VCaP (cell line): Measurements from ENCODE around the gene SORCS1.

ENCODE experiments used
- H3K27ac ChIP-seq: fragments of 450-650 bp; 2 replicates; pipeline ENCODE4 v1.5.1; 2017
- TF ChIP-seq, protein P1 (sequence below): fragments of 450-650 bp; conservative IDR thresholded peaks from 2 replicates; pipeline ENCODE4 v1.5.1; 2017; ENCODE audit warnings: mild to moderate bottlenecking, moderate library complexity

The SORCS1 gene

DNA sequence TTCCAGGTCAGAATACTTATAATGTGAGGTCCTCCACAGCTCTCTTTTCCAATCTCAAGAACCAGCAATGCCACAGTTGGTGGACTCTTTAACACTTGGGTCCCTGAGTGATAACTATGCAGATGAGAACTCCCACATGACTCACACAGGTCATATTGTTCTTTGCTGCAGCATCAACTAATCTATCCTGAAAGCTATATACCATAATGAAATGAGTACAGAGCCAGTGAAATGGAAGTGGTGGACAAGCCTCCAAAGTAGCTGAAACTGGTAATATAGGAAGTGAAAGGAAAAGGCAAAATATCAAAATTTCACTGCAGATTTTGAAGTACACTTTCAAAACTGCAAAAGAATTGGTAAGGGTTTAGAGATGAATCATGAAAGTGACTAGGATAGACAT is 45.6 kb downstream of the SORCS1 start:
- TF ChIP-seq, protein P1, sequence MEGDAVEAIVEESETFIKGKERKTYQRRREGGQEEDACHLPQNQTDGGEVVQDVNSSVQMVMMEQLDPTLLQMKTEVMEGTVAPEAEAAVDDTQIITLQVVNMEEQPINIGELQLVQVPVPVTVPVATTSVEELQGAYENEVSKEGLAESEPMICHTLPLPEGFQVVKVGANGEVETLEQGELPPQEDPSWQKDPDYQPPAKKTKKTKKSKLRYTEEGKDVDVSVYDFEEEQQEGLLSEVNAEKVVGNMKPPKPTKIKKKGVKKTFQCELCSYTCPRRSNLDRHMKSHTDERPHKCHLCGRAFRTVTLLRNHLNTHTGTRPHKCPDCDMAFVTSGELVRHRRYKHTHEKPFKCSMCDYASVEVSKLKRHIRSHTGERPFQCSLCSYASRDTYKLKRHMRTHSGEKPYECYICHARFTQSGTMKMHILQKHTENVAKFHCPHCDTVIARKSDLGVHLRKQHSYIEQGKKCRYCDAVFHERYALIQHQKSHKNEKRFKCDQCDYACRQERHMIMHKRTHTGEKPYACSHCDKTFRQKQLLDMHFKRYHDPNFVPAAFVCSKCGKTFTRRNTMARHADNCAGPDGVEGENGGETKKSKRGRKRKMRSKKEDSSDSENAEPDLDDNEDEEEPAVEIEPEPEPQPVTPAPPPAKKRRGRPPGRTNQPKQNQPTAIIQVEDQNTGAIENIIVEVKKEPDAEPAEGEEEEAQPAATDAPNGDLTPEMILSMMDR = no peak
- H3K27ac ChIP-seq = no peak overlapping the region

DNA sequence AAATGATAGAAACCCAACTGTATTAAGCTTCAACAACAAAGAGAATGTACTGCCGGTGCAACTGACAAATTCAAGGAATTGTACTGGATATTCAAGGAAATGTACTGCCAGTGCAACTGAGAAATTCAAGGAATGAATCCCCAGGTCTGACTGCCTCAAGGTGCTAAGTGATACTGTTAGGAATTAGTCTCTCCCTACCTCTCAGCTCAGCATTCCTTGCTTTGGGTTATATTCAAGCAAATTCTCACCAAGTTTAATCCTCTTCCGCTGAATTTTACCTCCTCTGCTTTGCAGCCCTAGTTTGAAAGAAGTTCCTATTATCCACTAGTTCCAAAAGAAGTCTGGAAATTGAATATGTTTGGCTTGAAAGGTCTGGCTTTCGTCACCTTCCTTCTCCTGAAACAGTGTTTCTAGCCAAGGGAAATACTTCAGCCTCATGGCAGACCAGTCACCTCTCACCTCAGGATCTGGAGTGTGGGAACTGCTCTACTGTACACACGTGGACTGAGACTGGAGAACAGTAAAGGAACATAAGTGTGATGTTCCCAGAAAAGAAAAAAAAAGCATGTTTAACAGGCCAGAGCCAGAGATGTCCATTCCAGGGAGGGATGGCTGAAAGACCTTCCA is 60.4 kb downstream of the SORCS1 start:
- no peak overlapping the region for H3K27ac ChIP-seq
- TF ChIP-seq, protein P1 = no peak

DNA sequence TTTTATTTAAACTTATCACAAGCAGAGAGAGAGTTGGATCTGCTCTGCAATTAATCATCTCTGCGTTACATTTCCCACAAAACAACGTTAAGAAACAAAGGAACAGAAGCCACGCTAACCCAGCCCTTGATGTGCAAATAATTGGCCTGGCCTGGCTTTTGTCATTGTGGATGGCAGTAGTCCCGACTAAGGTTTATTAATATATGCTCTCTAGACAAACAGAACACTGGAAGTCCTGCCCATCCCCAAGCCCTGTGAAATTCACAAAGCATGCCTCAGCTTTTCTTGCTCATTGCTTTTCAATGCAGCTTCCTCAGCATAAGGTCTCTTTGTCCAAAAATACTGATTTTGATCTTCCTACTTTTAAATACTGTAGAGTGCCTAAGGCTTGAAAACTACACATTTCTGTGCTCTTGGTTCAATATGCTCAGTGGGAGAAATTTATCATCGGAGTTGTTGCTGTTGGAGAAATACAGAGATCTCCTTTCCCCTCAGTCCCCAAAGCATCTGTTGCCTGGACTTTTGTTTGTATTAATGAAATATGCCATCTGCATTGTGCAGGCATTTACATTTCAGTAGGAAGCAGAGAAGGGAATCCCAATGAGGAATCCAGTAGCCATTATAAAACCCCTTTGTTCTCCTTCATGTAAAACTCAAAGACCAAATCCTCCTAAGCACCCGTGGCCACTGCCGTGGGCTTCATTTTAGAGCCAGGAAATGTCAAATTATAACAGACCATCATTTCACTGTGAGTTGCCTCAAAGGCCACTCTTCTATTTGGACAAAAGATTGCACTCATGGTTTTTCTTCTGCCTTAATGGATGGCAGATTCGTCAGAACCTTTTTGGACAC is 61.1 kb downstream of the SORCS1 start:
- H3K27ac ChIP-seq = no peak overlapping the region
- TF ChIP-seq, protein P1 = no peak

DNA sequence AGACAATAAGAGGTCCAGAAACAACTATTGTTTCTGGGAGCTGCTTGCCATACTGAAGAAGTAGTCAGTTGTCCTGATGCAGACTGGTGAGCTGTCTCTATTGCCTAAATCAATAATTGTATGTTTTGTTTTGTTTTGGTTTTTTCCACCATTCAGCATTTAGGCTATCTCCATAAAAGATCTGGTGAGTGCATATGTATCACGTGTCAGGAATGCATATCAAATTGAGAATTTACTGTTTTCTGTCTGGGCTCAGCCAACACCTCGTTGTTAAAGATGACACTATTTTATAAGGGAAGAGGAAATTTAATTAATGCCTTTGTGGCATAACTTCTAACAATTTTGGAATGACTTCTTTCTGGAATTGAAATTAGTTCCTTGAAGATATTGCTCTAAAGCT is 66.2 kb downstream of the SORCS1 start:
- TF ChIP-seq, protein P1 = no peak
- H3K27ac ChIP-seq = no peak overlapping the region

DNA sequence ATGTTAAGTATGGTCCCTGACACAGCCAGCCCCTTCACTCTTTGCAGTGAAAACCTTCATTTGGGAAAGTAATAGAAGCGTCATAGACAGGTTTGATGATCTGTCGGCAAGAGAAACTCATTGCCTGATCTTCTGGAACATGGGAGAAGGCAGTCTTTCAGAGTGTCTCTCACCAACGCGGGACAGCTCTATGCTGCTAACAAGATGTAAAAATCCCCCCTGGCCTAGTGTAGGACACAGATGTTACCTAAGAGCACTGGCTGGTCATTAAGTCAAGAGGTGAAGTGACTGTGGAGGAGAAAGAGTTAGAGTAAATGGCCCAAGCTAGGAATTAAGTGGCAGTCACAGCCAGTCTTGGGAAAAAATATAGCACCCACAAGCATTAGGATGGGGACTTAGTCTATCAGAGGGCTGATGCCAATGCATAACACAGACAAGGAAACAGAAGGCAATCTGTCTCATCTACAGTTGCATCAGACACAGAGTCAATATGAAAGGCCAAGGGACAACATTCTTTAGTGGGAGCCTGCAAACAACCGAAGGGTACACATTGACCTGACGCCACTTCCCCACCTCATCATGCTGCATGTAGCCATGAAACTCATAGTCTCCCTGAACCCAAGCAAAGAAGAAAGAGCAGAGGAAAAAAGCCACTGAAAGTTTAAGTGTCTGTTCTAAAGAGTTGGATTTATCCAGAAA is 69.5 kb downstream of the SORCS1 start:
- TF ChIP-seq, protein P1 = no peak
- no peak overlapping the region for H3K27ac ChIP-seq

DNA sequence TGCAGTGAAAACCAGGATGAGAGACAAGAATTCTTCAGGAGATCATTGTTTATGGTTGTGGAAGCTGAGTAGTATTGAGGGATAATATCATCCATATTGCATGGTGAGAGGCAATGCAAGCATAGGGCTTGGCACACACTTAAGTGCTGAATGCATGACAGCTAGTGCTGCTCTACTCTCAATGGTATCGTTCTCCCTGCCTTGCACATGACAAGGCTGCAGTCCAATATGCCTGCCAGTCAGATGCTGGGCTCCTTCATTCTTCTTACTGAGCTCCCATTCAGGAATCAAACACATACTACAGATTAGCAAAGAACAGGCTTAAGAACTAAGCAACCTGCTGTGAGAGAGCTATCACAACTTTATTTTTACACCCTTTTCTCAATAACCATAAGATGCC is 72.2 kb downstream of the SORCS1 start:
- no peak overlapping the region for H3K27ac ChIP-seq
- TF ChIP-seq, protein P1 = no peak

DNA sequence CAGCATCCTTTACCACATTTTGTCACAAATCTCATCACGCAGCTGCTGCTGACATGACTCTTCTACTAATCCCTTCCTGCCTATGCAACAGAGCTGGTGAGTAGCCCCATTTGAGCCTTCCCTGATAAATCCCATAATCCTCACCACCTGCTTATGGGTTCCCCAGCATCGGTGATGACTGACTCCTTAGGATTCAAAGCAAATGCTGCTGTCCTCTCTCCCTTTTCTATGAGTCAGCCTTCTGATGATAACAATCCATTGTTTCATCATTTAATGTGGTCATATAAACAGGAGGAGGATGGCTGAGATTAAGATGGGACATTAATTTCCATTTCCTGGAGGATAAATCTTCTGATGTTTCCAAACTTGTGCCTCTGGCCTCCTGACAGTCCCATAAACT is 73.4 kb downstream of the SORCS1 start:
- TF ChIP-seq, protein P1 = no peak
- H3K27ac ChIP-seq = no peak overlapping the region
